Neural progenitor cell (in vitro differentiated cells): ENCODE measurements around the gene GABRB2.

Experiments used
- CTCF ChIP-seq: fragments of 200-600 bp; sonication (generic); IDR thresholded peaks from 2 replicates; pipeline ENCODE4 v1.5.1; 2017; ENCODE audit warnings: antibody characterized with exemption, mild to moderate bottlenecking
- EZH2 ChIP-seq: fragments of 200-600 bp; sonication (generic); IDR thresholded peaks from 2 replicates; pipeline ENCODE4 v1.6.1; 2017; ENCODE audit warnings: antibody characterized with exemption, mild to moderate bottlenecking, moderate library complexity
- EZH2phosphoT487 ChIP-seq: fragments of 200-600 bp; sonication (generic); IDR thresholded peaks from 2 replicates; pipeline ENCODE4 v1.6.1; 2017; ENCODE audit warnings: antibody characterized with exemption

- TF ChIP-seq CTCF = no peak
- no peak for TF ChIP-seq EZH2phosphoT487
- no peak for TF ChIP-seq EZH2
These were observed 203.6 kb downstream of the GABRB2 start for GRCh38 chr5:161342886-161343285.
